ENCODE measurements around the gene TMEM95. TPM values are rescaled to one million over a fixed set of nuclear protein-coding genes. Genes with fewer than 3 reads are reported as not detected.

TMEM95 gene
- total RNA-seq, 1 donor from 2014 or later = not detected

DNA sequence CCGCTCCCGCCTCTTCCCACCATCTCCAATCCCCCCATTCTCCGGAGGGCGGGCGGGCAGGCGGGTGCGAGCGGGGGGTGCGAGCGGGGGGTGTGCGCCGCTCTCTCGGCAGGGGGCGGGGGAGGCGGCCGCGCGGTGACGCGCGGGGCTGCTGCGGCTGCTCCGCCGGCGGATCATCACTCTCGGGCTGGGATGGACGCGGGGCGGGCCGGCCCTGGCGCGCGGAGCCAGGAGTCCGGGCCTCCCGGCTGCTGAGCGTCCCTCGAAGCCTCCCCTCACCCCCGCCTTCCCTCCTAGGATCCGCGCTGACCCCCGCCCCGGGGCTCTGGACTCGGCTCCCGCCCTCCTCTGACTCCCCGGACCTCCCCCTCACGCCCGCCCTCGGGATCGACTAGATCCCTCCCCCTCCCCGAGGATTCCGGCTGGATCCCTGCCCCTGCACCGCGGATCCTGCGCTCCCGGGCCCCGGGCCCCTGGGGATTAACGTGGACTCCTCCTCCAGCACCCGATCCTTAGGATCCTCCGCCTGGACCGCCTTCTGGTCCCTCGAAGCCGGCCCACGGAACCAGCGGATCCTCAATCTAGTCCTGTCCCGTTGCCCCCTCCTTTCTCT, 49.9 kb downstream of the TMEM95 start:
- Mint-ChIP-seq H3K9me3 (ENCODE audit: unreplicated experiment) (peaks cover 11% of the 10 kb centered on the region), H3K27me3 (ENCODE audit: unreplicated experiment) (peaks cover 12% of the 10 kb centered on the region), H3K27ac (ENCODE audit: unreplicated experiment) (peak overlapping the region; percentile 92), H3K4me3 (ENCODE audit: unreplicated experiment) (peak overlapping the region; percentile 85), H3K4me1 (ENCODE audit: low read depth, unreplicated experiment) (peaks cover 16% of the 10 kb centered on the region), H3K36me3 (ENCODE audit: unreplicated experiment) (peaks cover 10% of the 10 kb centered on the region)
- TF ChIP-seq, protein P1, sequence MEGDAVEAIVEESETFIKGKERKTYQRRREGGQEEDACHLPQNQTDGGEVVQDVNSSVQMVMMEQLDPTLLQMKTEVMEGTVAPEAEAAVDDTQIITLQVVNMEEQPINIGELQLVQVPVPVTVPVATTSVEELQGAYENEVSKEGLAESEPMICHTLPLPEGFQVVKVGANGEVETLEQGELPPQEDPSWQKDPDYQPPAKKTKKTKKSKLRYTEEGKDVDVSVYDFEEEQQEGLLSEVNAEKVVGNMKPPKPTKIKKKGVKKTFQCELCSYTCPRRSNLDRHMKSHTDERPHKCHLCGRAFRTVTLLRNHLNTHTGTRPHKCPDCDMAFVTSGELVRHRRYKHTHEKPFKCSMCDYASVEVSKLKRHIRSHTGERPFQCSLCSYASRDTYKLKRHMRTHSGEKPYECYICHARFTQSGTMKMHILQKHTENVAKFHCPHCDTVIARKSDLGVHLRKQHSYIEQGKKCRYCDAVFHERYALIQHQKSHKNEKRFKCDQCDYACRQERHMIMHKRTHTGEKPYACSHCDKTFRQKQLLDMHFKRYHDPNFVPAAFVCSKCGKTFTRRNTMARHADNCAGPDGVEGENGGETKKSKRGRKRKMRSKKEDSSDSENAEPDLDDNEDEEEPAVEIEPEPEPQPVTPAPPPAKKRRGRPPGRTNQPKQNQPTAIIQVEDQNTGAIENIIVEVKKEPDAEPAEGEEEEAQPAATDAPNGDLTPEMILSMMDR (IDR thresholded peaks at IDR 0.05; ENCODE audit: partially characterized antibody, unreplicated experiment) = peak; percentile 13
- peak; percentile 75 for DNase-seq

DNA sequence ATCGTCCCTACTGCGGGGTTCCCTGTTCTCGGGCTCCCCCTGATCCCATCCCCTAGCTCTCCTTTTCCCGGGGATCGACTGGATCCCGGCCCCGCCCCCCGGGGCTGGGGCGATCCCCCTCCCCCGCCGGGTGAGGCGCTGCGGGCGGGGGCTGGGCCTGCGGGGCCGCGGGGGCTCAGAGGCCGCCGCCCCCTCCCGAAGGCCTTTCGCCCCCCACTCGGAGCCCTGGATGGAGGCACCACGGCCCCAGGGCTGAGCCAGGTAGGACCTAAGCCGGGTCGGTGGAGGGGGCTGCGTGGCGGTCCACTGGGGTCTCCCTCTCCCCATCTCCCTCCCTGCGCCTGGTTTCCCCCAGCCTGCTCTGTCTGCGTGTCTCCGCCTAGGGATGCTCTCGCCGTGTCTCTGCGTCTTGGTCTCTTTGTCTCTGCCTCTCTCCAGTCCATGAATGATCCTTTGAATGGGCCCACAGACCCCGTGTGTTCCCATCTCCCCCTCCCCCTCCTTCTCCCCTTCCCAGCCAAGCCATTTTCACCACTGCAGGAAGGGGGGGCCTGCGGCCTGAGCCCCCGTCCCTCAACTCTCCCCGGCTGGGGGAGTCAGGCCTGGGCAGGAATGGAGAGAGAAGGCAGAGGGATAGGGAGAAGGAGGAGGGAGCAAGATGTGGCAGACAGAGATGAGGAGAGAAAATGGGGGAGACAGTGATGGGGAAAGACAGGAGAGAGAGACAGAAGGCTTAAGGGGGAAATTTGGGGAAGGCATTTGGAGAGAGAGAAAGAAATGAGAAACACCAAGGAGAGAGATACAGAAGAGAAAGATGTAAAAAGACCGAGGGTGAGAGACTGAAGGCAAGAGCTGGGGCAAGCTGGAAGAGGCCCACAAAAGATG, 50.6 kb downstream of the TMEM95 start:
- Mint-ChIP-seq H3K36me3 (ENCODE audit: unreplicated experiment) (peaks cover 14% of the 10 kb centered on the region), H3K27ac (ENCODE audit: unreplicated experiment) (peak overlapping the region; percentile 76), H3K27me3 (ENCODE audit: unreplicated experiment) (peaks cover 13% of the 10 kb centered on the region), H3K4me1 (ENCODE audit: low read depth, unreplicated experiment) (peaks cover 16% of the 10 kb centered on the region), H3K4me3 (ENCODE audit: unreplicated experiment) (peak overlapping the region; percentile 91), H3K9me3 (ENCODE audit: unreplicated experiment) (peaks cover 11% of the 10 kb centered on the region)
- TF ChIP-seq, protein P1 (IDR thresholded peaks at IDR 0.05; ENCODE audit: partially characterized antibody, unreplicated experiment) = no peak
- DNase-seq = peak; percentile 49

DNA sequence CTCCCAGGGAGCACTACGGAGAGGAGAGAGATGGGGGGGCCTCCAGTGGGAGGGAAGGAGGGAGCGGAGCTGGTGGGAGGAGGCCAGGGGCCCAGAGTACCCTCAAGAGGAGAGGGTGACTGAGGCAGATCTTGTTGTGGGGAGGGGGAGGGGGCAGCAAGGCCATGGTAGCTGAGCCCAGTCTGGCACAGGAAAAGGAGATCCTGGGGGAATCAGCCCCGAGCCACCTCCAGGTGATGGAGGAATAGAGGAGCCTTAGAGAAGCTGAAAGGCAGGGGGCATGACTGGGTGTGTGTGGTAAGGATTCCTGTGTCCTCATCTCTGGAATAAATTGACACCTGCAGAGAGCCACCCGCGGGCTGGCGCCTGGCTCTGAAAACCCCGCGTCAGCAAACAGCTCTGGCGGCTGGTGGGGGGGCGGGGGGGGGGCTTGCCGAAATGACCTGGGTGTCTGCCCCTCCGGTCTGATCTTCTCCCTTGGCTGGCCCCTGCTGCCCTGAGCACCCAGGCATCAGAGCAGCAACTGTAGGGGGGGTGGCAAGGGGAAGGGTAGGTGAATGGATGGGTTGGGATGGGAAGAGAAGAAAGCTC, 51.4 kb downstream of the TMEM95 start:
- H3K36me3 Mint-ChIP-seq (ENCODE audit: unreplicated experiment) = peaks cover 14% of the 10 kb centered on the region
- peak; percentile 35 for DNase-seq
- H3K4me3 Mint-ChIP-seq (ENCODE audit: unreplicated experiment) = peak overlapping the region; percentile 91
- peaks cover 16% of the 10 kb centered on the region for H3K4me1 Mint-ChIP-seq (ENCODE audit: low read depth, unreplicated experiment)
- peaks cover 11% of the 10 kb centered on the region for H3K9me3 Mint-ChIP-seq (ENCODE audit: unreplicated experiment)
- H3K27ac Mint-ChIP-seq (ENCODE audit: unreplicated experiment) = peak overlapping the region; percentile 25
- peaks cover 13% of the 10 kb centered on the region for H3K27me3 Mint-ChIP-seq (ENCODE audit: unreplicated experiment)
- TF ChIP-seq, protein P1 (IDR thresholded peaks at IDR 0.05; ENCODE audit: partially characterized antibody, unreplicated experiment) = no peak

Other genes with a start within 250 kb of the TMEM95 start
- not detected for gene ASGR2, start 240.3 kb upstream of the TMEM95 start, total RNA-seq (ENCODE audit: unreplicated experiment)
- gene ASGR1, start 175.8 kb upstream of the TMEM95 start, total RNA-seq (ENCODE audit: unreplicated experiment) = 29.0 TPM
- 157 TPM for gene DLG4, start 135.3 kb upstream of the TMEM95 start, total RNA-seq (ENCODE audit: unreplicated experiment)
- gene ACADVL, start 135.2 kb upstream of the TMEM95 start, total RNA-seq (ENCODE audit: unreplicated experiment) = 375 TPM
- 79.1 TPM for gene DVL2, start 120.6 kb upstream of the TMEM95 start, total RNA-seq (ENCODE audit: unreplicated experiment)
- 72.3 TPM for gene PHF23, start 115.7 kb upstream of the TMEM95 start, total RNA-seq (ENCODE audit: unreplicated experiment)
- 908 TPM for gene GABARAP, start 112.7 kb upstream of the TMEM95 start, total RNA-seq (ENCODE audit: unreplicated experiment)
- 185 TPM for gene CTDNEP1, start 103.4 kb upstream of the TMEM95 start, total RNA-seq (ENCODE audit: unreplicated experiment)
- gene ELP5, start 102.9 kb upstream of the TMEM95 start, total RNA-seq (ENCODE audit: unreplicated experiment) = 34.1 TPM
- gene CLDN7, start 92.7 kb upstream of the TMEM95 start, total RNA-seq (ENCODE audit: unreplicated experiment) = 0.44 TPM
- 0.42 TPM for gene SLC2A4, start 73.4 kb upstream of the TMEM95 start, total RNA-seq (ENCODE audit: unreplicated experiment)
- gene YBX2, start 60.5 kb upstream of the TMEM95 start, total RNA-seq (ENCODE audit: unreplicated experiment) = 1.3 TPM
- 347 TPM for gene EIF5A, start 47.5 kb upstream of the TMEM95 start, total RNA-seq (ENCODE audit: unreplicated experiment)
- 98.3 TPM for gene GPS2, start 39.8 kb upstream of the TMEM95 start, total RNA-seq (ENCODE audit: unreplicated experiment)
- gene NEURL4, start 25.8 kb upstream of the TMEM95 start, total RNA-seq (ENCODE audit: unreplicated experiment) = 97.6 TPM
- not detected for gene ACAP1, start 18.6 kb upstream of the TMEM95 start, total RNA-seq (ENCODE audit: unreplicated experiment)
- 2.2 TPM for gene KCTD11, start 3.0 kb upstream of the TMEM95 start, total RNA-seq (ENCODE audit: unreplicated experiment)
- gene TNK1, start 25.9 kb downstream of the TMEM95 start, total RNA-seq (ENCODE audit: unreplicated experiment) = 0.34 TPM
- gene PLSCR3, start 39.4 kb downstream of the TMEM95 start, total RNA-seq (ENCODE audit: unreplicated experiment) = 78.1 TPM
- gene TMEM256, start 48.9 kb downstream of the TMEM95 start, total RNA-seq (ENCODE audit: unreplicated experiment) = 51.6 TPM
- gene NLGN2, start 52.7 kb downstream of the TMEM95 start, total RNA-seq (ENCODE audit: unreplicated experiment) = 90.8 TPM
- gene SPEM1, start 65.2 kb downstream of the TMEM95 start, total RNA-seq (ENCODE audit: unreplicated experiment) = not detected
- gene SPEM2, start 70.5 kb downstream of the TMEM95 start, total RNA-seq (ENCODE audit: unreplicated experiment) = not detected
- not detected for gene SPEM3, start 73.7 kb downstream of the TMEM95 start, total RNA-seq (ENCODE audit: unreplicated experiment)
- gene TMEM102, start 80.3 kb downstream of the TMEM95 start, total RNA-seq (ENCODE audit: unreplicated experiment) = 0.42 TPM
- 4.8 TPM for gene FGF11, start 84.4 kb downstream of the TMEM95 start, total RNA-seq (ENCODE audit: unreplicated experiment)
- 16.4 TPM for gene CHRNB1, start 89.9 kb downstream of the TMEM95 start, total RNA-seq (ENCODE audit: unreplicated experiment)
- gene ZBTB4, start 124.5 kb downstream of the TMEM95 start, total RNA-seq (ENCODE audit: unreplicated experiment) = 25.1 TPM
- 0.34 TPM for gene SLC35G6, start 126.3 kb downstream of the TMEM95 start, total RNA-seq (ENCODE audit: unreplicated experiment)
- gene POLR2A, start 129.2 kb downstream of the TMEM95 start, total RNA-seq (ENCODE audit: unreplicated experiment) = 200 TPM
- 0.83 TPM for gene TNFSF12, start 193.9 kb downstream of the TMEM95 start, total RNA-seq (ENCODE audit: unreplicated experiment)
- gene TNFSF13, start 203.6 kb downstream of the TMEM95 start, total RNA-seq (ENCODE audit: unreplicated experiment) = not detected
- gene SENP3, start 206.8 kb downstream of the TMEM95 start, total RNA-seq (ENCODE audit: unreplicated experiment) = 66.4 TPM
- gene CD68, start 224.5 kb downstream of the TMEM95 start, total RNA-seq (ENCODE audit: unreplicated experiment) = not detected
- gene MPDU1, start 228.7 kb downstream of the TMEM95 start, total RNA-seq (ENCODE audit: unreplicated experiment) = 60.2 TPM
- gene SOX15, start 234.9 kb downstream of the TMEM95 start, total RNA-seq (ENCODE audit: unreplicated experiment) = 1.7 TPM